ENCODE results near the gene APOBEC3H. TPM values are rescaled to one million over a fixed set of nuclear protein-coding genes. Genes with fewer than 3 reads are reported as not detected.

Gene APOBEC3H
- total RNA-seq, 6 donors from 2014 or later: 0.78 to 4.2 (median 1.0) TPM

GRCh38 chr22:39081598-39081997, 15.4 kb upstream of the APOBEC3H start:
- WGBS, 2 donors: 76 to 84% methylated on average over 7 to 8 of the region's 8 CpGs
- no peaks in the 10 kb centered on the region for H3K27me3 ChIP-seq
- TF ChIP-seq EP300 (IDR thresholded peaks at IDR 0.05) (no peak), POLR2AphosphoS5 (IDR thresholded peaks at IDR 0.05) (no peak), CTCF (IDR thresholded peaks at IDR 0.05) (no peak), POLR2A (IDR thresholded peaks at IDR 0.05) (no peak)
- H3K4me3 ChIP-seq: no peak overlapping the region
- H3K9me3 ChIP-seq: no peaks in the 10 kb centered on the region
- peaks cover 0 to 18% (median 2%) of the 10 kb centered on the region in 4 donors for H3K36me3 ChIP-seq
- H3K4me1 ChIP-seq: peaks cover 6 to 13% (median 11%) of the 10 kb centered on the region in 4 donors
- DNase-seq (no peak), ATAC-seq (ENCODE audit: low FRiP score in 2 of 2) (no peak)
- no peak overlapping the region for H3K27ac ChIP-seq

- H3K27ac ChIP-seq: peak overlapping the region in 1 of 4 donors; percentile 11
- ATAC-seq (ENCODE audit: low FRiP score in 2 of 2): no peak
- no peak for TF ChIP-seq POLR2AphosphoS5 (IDR thresholded peaks at IDR 0.05)
- no peak for TF ChIP-seq POLR2A (IDR thresholded peaks at IDR 0.05)
- no peak for TF ChIP-seq CTCF (IDR thresholded peaks at IDR 0.05)
- no peak for TF ChIP-seq EP300 (IDR thresholded peaks at IDR 0.05)
- no peaks in the 10 kb centered on the region for H3K27me3 ChIP-seq
- H3K36me3 ChIP-seq: peaks cover 0 to 18% (median 2%) of the 10 kb centered on the region in 4 donors
- 78 to 88% methylated on average over 9 to 14 of the region's 14 CpGs for WGBS, 2 donors
- no peak overlapping the region for H3K4me3 ChIP-seq
- no peak for DNase-seq
- no peaks in the 10 kb centered on the region for H3K4me1 ChIP-seq
- H3K9me3 ChIP-seq: no peaks in the 10 kb centered on the region
Observed at GRCh38 chr22:39083212-39084165, 13.6 kb upstream of the APOBEC3H start.

- ATAC-seq (ENCODE audit: low FRiP score in 2 of 2) (no peak), DNase-seq (no peak)
- Histone ChIP-seq H3K9me3 (no peaks in the 10 kb centered on the region), H3K27me3 (no peaks in the 10 kb centered on the region), H3K4me3 (no peak overlapping the region), H3K36me3 (peaks cover 0 to 18% (median 2%) of the 10 kb centered on the region in 4 donors), H3K4me1 (no peaks in the 10 kb centered on the region), H3K27ac (no peak overlapping the region)
- TF ChIP-seq EP300 (IDR thresholded peaks at IDR 0.05) (no peak), POLR2A (IDR thresholded peaks at IDR 0.05) (no peak), CTCF (IDR thresholded peaks at IDR 0.05) (no peak), POLR2AphosphoS5 (IDR thresholded peaks at IDR 0.05) (no peak)
- 90 to 92% methylated on average over 2 to 7 of the region's 8 CpGs for WGBS, 2 donors
Observed at GRCh38 chr22:39084666-39085065, 12.4 kb upstream of the APOBEC3H start.

GRCh38 chr22:39087098-39087497, 9.9 kb upstream of the APOBEC3H start:
- Histone ChIP-seq H3K27ac (no peak overlapping the region), H3K4me1 (peaks cover 0 to under 1% (median 0%) of the 10 kb centered on the region in 4 donors), H3K36me3 (no peaks in the 10 kb centered on the region), H3K9me3 (no peaks in the 10 kb centered on the region), H3K4me3 (no peak overlapping the region), H3K27me3 (no peaks in the 10 kb centered on the region)
- DNase-seq (no peak), ATAC-seq (ENCODE audit: low FRiP score in 2 of 2) (no peak)
- no peak for TF ChIP-seq POLR2AphosphoS5 (IDR thresholded peaks at IDR 0.05)
- no peak for TF ChIP-seq CTCF (IDR thresholded peaks at IDR 0.05)
- TF ChIP-seq EP300 (IDR thresholded peaks at IDR 0.05): no peak
- TF ChIP-seq POLR2A (IDR thresholded peaks at IDR 0.05): no peak
- 89 to 95% methylated on average over 4 to 5 of the region's 6 CpGs for WGBS, 2 donors
